Neural progenitor cell (in vitro differentiated cells): ENCODE data around the gene BICD1.

Source experiments
- CTCF ChIP-seq: fragments of 200-600 bp; sonication (generic); IDR thresholded peaks from 2 replicates; pipeline ENCODE4 v1.5.1; 2017; ENCODE audit warnings: antibody characterized with exemption, mild to moderate bottlenecking
- EZH2phosphoT487 ChIP-seq: fragments of 200-600 bp; sonication (generic); IDR thresholded peaks from 2 replicates; pipeline ENCODE4 v1.6.1; 2017; ENCODE audit warnings: antibody characterized with exemption

- TF ChIP-seq EZH2phosphoT487 (no peak), CTCF (no peak)
Measured at GRCh38 chr12:32136404-32136803, 29.8 kb downstream of the BICD1 start.
